ENCODE measurements around the gene ZNF333.
"Not testable (repeated sequence)": the region's sequence is repeated elsewhere in the genome, so short reads cannot be mapped to it uniquely, and the experiment has no call there.

GRCh38 chr19:14765403-14765802, 75.6 kb downstream of the ZNF333 start:
- not testable (repeated sequence) for TF ChIP-seq YY1 (IDR thresholded peaks at IDR 0.05; ENCODE audit: insufficient read depth, insufficient read length); SUZ12 (IDR thresholded peaks at IDR 0.05; ENCODE audit: extremely low read depth, insufficient read depth, insufficient read length); ZNF274 (IDR thresholded peaks at IDR 0.05; ENCODE audit: low read depth, low read length)
